Fibroblast of pulmonary artery (primary cell): ENCODE results near the gene ACSL6.
A peak's percentile ranks its signal among the peaks of the same experiment; 100 is the strongest.

Source experiments
- DNase-seq: peaks from one replicate; pipeline ENCODE4 v3.0.0-alpha.2; 2010; ENCODE audit warnings: low read depth
- H3K4me3 ChIP-seq: replicated peaks from 2 replicates; pipeline ENCODE4 v1.5.1; 2011; ENCODE audit warnings: low read depth, mild to moderate bottlenecking, control low read depth, low read length, moderate library complexity
- TF ChIP-seq, protein P1 (sequence below): IDR thresholded peaks from 2 replicates; pipeline ENCODE4 v1.5.1; 2011; ENCODE audit warnings: mild to moderate bottlenecking, control low read depth, low read length, inconsistent platforms; ENCODE audit errors: missing control alignments

The ACSL6 gene

DNA sequence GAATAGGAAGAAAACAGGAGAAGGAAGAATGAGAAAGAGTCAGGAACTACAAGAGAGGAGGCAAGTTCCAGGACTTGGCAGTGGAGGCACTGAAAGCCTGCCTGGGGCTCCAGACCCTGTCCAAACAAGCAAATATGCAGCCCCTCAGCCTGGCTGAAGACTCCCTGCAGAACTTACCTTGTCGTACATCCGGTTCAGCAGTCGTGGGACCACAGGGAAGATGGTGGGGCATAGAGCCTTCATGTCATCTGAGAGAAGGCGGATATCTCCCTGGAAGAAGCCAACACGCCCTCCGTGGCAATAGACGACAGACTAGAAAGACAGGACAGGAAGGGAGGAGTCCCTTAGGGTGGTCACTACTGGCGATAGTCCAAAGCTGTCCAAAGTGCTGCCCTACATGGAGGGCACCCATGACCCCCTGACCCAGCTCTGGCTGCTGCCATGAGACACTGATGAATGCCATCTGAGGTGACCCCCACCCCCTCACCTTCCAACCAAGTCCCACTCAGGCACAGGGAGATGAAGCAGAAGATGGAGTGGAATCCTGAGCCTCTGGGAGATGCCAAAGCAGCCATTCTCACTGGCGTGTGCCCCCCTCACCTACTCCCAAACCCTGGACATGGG lies 38.3 kb downstream of the ACSL6 start:
- no peak overlapping the region for H3K4me3 ChIP-seq
- DNase-seq: no peak
- TF ChIP-seq, protein P1, sequence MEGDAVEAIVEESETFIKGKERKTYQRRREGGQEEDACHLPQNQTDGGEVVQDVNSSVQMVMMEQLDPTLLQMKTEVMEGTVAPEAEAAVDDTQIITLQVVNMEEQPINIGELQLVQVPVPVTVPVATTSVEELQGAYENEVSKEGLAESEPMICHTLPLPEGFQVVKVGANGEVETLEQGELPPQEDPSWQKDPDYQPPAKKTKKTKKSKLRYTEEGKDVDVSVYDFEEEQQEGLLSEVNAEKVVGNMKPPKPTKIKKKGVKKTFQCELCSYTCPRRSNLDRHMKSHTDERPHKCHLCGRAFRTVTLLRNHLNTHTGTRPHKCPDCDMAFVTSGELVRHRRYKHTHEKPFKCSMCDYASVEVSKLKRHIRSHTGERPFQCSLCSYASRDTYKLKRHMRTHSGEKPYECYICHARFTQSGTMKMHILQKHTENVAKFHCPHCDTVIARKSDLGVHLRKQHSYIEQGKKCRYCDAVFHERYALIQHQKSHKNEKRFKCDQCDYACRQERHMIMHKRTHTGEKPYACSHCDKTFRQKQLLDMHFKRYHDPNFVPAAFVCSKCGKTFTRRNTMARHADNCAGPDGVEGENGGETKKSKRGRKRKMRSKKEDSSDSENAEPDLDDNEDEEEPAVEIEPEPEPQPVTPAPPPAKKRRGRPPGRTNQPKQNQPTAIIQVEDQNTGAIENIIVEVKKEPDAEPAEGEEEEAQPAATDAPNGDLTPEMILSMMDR: no peak

DNA sequence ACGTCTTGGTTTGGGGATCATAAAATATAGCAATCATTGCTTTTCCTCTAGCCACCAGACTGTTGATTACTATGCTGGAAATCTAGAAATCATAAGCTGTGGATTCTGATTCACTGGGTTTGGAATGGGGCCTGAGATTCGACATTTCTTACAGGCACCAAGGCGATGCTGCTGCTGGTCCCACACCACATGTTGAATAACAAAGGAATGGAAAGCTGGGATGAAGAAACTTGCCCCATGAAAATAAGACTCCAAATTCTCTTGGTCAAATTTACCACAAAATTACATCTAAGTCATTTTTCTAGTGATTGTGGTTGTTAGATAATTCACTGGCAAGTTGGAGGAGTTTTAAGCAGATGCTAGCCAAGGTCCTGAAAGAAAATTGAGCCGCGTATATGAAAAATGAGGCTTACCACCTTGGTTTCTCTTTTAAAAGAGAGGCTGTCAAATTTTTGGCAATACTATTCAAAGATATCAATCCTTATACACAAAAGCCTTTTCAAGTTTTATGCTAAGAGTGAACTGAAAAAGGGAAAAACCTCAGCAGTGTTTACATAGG lies 43.0 kb downstream of the ACSL6 start:
- TF ChIP-seq, protein P1: no peak
- H3K4me3 ChIP-seq: no peak overlapping the region
- DNase-seq: peak; percentile 17

DNA sequence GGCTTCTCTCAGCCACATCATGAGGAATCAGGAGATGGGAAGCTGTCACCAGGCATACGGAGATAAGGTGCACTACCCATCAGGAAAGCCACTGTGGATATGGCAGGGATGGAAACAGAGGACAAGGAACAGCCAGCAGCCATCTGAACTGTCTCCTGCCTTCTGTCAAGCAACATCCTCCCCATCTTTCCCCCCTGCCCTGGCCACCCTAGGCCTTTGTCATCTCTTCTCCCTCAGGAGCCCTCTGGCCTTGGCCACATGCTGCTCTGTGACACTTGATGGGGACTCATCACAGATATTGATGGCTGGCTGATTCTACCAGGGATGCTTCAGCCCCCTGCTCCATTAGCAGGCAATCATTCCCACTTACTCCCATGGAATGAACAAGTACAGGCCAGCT lies 44.9 kb downstream of the ACSL6 start:
- TF ChIP-seq, protein P1: no peak

DNA sequence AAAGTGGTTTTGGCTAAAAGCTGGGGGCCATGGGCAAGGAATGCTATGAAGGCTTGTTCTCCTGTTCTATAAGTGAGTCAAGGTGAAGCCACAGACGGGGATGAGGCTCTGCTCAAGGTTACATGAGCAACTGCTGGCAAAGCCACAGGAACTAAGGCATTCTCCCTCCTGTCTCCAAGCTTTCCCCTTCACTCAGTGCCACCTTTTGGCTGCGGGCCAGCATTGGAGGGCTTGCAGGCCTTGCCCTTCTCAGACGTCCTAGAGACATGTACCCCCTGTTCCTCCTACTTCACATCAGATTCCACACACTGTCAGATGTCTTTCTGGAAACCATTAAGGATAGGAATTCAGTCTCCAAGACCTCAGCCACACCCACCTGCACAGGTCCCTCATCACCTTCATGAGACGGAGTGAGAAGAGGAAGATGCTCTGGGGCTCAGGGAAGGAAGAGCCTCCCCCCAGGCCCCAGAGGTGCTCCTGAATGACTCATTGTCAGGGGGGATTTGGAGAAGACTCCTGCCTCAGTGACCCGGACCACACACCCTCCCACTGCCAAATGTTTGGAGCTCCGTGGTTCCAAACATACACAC lies 45.5 kb downstream of the ACSL6 start:
- DNase-seq: no peak
- TF ChIP-seq, protein P1: no peak
- no peak overlapping the region for H3K4me3 ChIP-seq

More for the DNA sequence above, 44.9 kb downstream of the ACSL6 start:
- DNase-seq: no peak
- H3K4me3 ChIP-seq: no peak overlapping the region

DNA sequence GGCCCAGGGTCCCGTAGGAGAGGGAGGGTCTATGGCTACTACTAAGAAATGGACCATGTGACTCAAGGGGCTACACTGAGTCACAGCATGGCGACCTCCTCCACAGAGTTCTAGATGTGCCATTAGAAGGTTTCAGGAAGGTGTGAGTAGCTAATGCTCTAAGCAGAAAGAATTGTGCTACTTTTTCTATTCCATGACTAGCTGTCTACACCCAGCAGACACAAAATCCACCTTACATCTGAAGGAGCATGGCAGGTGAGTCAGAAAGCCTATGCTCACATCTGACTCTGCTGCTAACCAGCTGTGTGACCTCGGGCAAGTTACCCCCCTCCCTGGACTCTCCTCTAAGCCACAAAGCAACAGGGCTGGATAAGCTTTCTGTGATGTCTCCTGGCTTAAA lies 51.6 kb downstream of the ACSL6 start:
- H3K4me3 ChIP-seq: no peak overlapping the region
- no peak for DNase-seq
- TF ChIP-seq, protein P1: no peak

DNA sequence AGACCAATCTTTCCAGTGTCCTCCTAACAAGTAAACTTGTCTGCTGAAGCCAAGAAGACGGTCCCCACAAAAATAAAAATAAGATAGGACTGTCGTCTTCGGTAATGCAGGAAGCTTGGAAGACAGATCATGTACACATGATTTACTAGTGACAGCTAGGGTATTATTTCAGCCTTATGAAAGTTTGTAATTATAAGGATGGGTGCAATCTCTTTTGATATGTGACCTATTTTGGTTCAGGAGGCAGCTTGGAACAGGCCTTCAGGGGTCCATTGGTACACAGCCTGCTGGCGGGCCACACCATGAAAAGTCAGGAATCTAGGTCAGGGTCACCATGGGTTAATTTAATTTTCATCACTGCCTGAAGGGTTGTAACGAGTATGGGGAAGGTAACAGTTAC lies 52.3 kb downstream of the ACSL6 start:
- no peak for DNase-seq
- H3K4me3 ChIP-seq: no peak overlapping the region
- TF ChIP-seq, protein P1: no peak
